NCI-H82 treated with DMSO at 0.1 percent for 48 hours (cell line): ENCODE results near the gene LMO2.
A peak's percentile ranks its signal among the peaks of the same experiment; 100 is the strongest.

Source experiments
- DNase-seq: peaks from one replicate; lab custom pipeline; 2025; ENCODE audit not compliant: unreplicated experiment; lab: John Stamatoyannopoulos, UW

LMO2 gene

DNA sequence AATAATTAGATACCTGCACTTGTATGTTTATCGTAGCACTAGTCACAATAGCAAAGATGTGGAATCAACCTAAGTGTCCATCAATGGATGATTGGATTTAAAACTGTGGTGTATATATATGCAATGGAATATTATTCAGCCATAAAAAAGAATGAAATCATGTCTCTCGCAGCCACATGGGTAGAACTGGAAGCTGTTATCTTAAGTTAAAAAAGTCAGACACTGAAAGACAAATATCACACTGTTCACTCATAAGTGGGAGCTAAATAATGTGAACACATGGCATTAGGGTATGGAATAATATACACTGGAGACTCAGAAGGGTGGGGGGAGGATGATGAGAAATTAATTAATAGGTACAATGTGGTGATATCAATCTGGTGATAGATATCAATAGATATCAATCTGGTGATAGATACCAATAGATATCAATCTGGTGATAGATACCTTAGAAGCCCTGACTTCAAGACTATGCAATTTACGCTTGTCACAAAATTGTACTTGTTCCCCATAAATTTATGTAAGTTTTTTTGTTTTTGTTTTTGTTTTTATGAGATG, 2.0 kb downstream of the LMO2 start:
- no peak for DNase-seq

DNA sequence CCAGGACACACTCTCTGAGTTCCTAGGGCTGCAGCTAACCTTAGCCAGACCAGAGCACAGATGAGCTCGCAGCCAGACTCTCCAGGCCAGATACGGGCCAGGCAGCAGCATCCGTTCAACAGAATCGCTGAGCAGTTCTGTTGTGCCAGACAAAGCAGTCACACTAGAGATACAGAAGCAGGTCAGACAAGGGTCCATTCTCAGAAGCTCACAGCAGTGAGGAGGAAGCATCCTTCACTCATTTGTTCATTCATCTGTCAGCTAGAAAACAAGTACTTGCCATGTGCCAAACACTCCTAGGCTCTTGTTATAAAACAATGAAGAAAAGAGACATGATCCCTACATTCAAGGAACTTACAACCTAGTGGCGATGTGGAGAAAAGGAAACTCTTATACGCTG, 2.6 kb downstream of the LMO2 start:
- DNase-seq: no peak

DNA sequence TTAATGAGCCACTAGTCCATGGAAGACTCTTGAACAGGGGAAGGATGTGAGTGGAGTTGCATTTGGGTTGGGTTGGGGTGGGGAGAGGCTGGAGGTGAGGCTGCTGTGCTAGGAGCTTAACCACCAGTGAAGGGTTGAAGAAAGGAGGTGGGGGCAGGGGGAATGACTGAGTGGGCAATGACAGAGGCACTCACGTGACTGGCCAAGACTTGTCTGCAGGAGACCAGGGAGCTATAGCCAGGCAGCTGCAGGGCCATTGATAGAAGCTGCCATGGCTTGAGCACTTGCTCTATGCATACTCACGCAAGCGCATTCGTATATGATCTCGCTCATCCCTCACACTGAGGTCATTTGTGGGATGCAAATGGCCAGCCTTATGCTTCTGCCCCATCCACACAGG, 4.0 kb downstream of the LMO2 start:
- no peak for DNase-seq

DNA sequence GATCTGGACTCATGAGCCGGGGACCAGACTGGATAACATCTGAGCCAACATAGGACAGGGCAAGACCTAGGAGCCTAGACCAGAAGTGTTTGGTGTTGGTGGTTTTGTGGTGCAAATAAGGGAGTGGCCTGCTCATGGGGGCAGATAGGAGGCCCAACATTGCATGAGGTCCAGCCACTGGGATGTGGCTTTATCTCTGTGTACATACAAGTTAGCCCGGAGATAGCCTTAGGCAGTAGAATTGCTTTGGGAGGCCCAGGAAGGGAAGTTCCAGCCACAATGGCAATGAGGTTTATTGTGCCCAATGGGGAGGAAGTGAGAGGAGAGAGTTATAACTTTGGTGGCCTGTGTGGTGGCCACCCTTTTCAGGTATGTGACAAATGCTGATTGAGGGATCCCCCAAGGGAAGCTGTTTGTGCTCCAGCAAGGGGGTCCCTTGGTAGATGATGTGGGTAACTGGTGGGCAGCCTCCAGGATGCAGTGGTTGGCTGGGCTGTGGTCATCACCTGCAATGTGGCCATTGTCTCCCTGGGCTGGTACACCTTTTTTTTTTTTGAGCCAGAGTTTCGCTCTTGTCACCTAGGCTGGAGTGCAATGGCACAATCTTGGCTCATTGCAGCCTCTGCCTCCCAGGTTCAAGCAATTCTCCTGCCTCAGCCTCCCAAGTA, 6.4 kb downstream of the LMO2 start:
- no peak for DNase-seq

DNA sequence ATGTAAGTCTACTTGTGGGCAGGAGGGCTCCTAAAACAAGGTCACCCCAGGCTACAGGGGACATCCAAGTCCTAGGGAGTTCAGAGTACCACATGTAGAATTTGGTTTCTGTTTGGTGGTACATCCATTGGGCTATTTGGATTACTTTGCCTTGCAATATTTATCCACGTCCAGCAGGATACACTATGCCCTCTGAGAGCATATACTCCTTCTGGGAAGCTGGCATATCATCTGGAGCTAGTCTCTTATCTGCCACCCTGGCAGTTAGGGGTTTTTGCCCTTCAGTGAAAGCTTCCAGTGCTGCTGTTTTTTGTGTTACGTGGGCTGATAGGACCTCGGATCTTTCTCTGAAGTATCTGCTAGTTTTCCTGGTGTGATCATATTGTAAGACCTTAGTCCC, 7.3 kb downstream of the LMO2 start:
- DNase-seq: no peak

- DNase-seq: no peak
Measured at GRCh38 chr11:33884035-33884434, 7.8 kb downstream of the LMO2 start.

DNA sequence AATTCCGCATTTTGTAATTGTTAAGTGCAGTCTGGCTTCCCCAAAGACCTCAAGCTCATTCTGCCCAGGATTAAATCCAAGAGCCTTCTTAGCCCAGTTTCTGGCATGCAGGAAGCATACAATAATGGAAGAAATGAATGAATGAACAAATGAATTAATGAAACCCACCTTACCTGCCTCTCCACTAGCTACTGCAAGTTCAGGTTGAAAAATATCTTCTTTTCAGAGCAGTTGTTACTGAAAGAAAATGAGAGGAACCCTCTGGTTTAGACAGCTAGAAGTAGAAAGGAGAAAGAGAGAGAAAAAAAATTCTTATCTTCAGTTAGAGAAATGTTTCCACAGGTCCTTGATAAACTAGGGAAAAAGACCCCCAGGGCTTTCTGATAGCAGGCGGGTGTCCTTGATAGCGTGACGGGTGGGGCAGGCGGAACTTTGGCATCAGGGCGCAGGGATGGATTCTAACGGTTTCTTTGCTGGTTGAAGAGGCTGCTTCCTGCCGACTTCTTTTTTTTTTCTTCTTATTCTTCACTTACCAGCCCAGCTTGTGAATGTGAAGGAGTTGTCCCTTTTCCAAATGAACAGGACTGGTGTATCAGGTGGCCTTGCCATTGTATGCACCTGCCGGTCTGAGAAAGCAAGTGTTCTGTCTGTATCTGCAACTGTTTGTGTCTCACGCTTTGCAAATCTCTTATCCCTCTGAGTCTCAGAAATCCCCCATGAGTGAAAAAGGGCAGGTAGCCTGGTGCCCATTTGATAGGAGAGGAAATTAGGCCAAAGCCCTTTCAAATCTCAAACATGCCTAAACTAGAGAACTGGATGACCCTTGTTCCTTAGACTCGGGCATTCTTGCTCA, 10.0 kb downstream of the LMO2 start:
- no peak for DNase-seq

GRCh38 chr11:33880979-33881378, 10.9 kb downstream of the LMO2 start:
- DNase-seq: no peak

- no peak for DNase-seq
Measured at GRCh38 chr11:33879375-33879774, 12.5 kb downstream of the LMO2 start.

DNA sequence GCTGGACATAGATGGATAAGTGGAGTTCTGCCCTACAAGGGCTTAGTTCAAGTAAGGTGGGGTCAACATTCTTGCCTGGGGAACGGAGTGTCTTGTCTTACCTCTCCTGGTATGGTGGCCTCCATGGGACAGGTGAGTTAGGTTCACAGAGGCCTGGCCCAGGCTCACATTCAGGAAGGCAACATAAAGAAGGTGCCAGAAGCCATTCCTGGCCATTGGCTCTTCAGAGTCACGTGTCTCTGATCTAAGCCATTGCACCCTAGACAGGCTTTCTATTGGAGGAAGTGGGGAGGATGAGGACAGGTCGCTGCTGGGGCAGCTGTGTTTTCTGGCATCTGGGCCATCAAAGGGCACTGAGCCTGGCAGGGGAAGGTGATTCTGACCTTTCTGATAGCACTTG, 14.8 kb downstream of the LMO2 start:
- no peak for DNase-seq

- no peak for DNase-seq
Measured at GRCh38 chr11:33875621-33876294, 16.1 kb downstream of the LMO2 start.

DNA sequence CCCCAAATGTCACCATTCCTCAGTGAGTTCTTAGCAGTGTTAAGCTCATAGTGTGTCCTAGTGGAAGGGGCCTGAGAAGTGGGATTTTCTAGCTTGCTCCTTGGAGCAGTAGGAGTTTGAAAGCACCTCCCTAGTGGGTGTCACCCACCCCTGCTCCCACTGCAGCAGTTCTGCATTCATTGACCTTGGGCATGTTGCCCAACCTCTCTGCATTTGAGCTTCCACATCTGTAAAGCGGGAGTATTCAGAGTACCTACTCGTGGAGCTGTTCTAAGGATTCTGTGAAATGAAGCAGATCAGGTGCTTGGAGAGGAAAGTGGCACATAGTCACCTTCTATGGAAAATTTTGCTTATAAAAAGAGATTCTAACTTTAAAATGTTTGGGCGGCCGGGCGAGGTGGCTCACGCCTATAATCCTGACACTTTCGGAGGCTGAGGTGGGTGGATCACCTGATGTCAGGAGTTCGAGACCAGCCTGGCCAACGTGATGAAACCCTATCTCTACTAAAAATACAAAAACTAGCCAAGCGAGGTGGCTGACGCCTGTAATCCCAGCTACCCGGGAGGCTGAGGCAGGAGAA, 16.9 kb downstream of the LMO2 start:
- no peak for DNase-seq

DNA sequence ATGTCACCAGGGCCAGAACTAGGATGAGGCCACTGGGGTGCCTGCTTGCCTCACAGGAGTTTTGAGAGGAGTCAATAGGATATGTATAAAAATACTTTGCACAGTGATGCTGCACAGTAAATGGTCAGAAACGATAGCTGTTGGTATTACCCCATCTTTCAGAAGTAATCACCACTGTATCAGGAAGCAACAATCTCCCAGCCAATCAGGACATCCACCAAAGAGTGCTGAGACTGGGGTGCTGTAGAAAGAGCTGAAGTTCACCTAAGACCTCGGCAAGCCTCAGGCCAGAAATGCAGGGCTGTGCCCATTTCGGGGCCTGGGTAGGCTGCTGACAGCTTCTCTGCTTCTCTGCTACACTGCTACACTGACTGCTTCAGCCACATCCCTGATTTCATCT, 17.4 kb downstream of the LMO2 start:
- no peak for DNase-seq

- no peak for DNase-seq
Measured at GRCh38 chr11:33869481-33870422, 22.1 kb downstream of the LMO2 start.

DNA sequence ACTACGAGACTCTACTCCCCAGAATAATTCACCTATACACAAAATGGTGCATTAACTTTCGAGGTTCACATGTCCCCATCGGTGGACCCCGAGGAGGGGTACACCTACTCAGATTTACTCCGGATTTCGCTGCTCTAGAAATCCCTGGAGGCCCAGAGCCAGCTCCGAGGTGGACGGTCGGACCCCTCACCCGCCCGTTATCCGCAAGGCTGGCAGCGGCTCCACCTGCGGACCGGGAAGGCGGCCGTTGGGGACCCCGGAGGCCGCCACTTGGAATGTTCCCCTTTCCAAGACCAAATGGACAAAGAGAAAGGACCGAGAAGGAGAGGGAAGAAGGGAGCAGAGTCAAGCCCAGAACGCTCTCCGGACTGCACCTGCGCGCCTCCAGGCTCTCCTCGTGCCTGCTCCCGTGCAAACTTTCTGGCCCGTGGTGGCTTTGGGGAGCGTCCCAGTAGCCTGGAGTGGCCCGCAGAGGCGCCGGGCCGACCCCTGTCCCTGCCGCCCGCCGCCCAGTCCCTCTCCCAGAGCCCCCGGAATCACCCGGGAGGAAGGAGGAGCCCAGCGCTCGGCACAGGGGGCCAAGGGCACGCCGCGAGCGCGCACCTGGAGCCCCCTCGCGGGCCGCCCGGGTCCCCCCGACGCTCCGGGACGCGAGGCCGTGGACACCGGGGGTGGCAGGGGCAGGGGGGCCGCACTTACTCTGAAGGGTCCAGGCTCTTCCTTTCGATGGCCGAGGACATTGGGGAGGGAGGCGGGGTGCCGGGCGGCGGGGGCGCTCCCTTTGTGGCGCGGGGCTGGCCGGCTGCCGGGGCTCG, 23.0 kb downstream of the LMO2 start:
- no peak for DNase-seq

DNA sequence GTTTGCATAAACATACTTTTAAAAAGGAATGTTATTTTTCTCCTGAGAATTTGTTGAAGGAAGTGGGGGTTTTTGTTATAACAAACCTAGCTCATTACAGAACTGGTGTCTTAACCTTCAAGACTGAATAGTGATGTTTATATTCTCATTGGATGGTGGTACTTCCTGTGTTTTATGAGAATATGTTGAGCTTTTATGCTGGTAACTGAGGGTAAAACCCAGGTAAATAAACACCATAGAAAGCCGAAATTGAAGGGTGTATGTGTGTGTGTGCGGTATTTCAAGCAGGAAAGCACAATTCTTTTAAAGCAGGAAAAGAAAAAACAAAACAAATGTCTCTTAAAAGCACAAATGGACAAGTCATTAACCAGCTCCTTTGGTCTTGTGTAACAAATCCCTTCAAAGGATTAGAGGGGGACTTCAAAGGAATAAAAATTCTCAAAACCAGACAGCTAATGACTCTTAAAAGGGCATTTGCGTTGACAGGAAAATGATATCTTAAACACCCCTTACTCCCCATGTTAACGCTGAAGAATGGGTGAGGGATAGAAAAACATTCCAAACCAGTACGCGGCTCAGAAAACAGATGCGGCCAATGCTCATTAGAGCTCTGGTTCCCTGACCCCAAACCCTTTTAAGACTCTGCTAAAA, 23.8 kb downstream of the LMO2 start:
- peak; percentile 50 for DNase-seq

DNA sequence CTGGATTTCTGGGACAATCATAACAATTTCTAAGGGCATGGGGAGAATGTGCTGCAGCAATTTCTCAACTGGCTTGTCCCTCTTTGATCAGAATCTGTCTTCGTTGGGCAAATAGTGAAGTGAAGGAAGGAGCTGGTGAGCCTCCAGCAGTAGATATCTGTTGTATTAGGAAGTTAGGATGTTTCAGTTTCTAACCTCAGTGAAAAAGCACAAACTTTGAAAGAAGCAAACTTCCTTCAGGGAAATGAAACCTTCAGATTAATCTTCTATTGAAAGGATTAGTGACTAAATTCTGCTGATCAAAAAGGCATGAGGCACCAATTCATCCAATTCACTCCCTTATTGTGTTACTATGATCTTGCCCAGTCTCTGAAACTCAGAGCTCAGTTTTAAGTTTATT, 24.3 kb downstream of the LMO2 start:
- no peak for DNase-seq

GRCh38 chr11:33866936-33867335, 24.9 kb downstream of the LMO2 start:
- no peak for DNase-seq

DNA sequence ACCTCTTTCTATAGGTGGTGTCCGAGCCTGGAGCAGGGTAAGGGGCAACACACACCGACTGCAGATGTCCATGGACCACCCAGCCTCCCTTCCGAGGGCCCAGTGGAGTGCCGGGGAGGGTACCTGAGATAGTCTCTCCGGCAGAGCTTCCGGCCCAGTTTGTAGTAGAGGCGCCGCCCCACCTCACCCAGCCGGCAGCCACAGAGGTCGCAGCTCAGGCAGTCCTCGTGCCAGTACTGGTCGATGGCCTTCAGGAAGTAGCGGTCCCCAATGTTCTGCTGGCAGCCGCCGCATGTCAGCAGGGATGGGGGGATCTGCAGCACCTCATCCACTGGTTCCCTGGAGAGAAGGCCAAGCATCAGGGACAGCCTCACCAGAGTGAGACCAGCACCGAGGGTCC, 27.4 kb downstream of the LMO2 start:
- no peak for DNase-seq
